ENCODE measurements around the gene SLC5A12. TPM values are rescaled to one million over a fixed set of nuclear protein-coding genes. Genes with fewer than 3 reads are reported as not detected.

The SLC5A12 gene
- total and polyA plus RNA-seq, 10 of the 15 experiments (the other 5 are each of a cell fraction or from before 2014, with no cell fraction given), result 0.06 to 0.15 TPM; not detected in 8

GRCh38 chr11:26749927-26750326, 28.1 kb upstream of the SLC5A12 start:
- FAIRE-seq, result no peak
- CTCF ChIA-PET, result interaction anchor here (1.9 kb wide), 1 partner anchor 12 kb away, joined by 4 read pairs; no protein-coding TSS in a partner anchor
- H3K4me2 ChIP-seq (ENCODE audit: control insufficient read depth, insufficient read depth), result no peak overlapping the region
- H3K9ac ChIP-seq (ENCODE audit: control insufficient read depth, insufficient read depth, low read length), result no peak overlapping the region
- no peak for DNase-seq (ENCODE audit: low read depth, low spot score)
- RAD21 ChIA-PET (ENCODE audit: unreplicated experiment), result no interaction called here
- in situ Hi-C loops (cut with MboI), result no loop called here
- POLR2A ChIA-PET, result no interaction called here
- H3K4me1 ChIP-seq (ENCODE audit: control insufficient read depth, insufficient read depth, low read length), result no peaks in the 10 kb centered on the region
- no peaks in the 10 kb centered on the region for H4K20me1 ChIP-seq (ENCODE audit: control insufficient read depth, insufficient read depth)
- no TSS peak for BruUV-seq (replicated peaks)
- H3K9me3 ChIP-seq (replicated peaks; ENCODE audit: control insufficient read depth, insufficient read depth, low read length), result no peaks in the 10 kb centered on the region
- SMC1A ChIA-PET (ENCODE audit: uncharacterized antibody, unreplicated experiment), result interaction anchor here (0.6 to 1.2 kb wide), 3 partner anchors 12 to 374 kb away, joined by 3 to 4 read pairs (median 3); no protein-coding TSS in a partner anchor
- H3K36me3 ChIP-seq (ENCODE audit: control insufficient read depth in 2 of 2, insufficient read depth in 2 of 2, low read length in 1 of 2), result no peaks in the 10 kb centered on the region
- no peak overlapping the region for H3K4me3 ChIP-seq
- no peak for ATAC-seq
- no peak overlapping the region for H2AFZ ChIP-seq (ENCODE audit: control insufficient read depth, low read depth, low read length)
- H3K27me3 ChIP-seq (replicated peaks in 1 of 2; ENCODE audit: control insufficient read depth in 2 of 2, insufficient read depth in 2 of 2, low read length in 1 of 2), result 0 out of 4 replicates have a peak, but pooled peaks cover 0 to 2% of the 10 kb centered on the region in 2 experiments
- H3K79me2 ChIP-seq (ENCODE audit: control insufficient read depth, insufficient read depth, low read length), result no peaks in the 10 kb centered on the region
- no peak overlapping the region for H3K27ac ChIP-seq (ENCODE audit: control insufficient read depth, insufficient read depth)
- intact Hi-C loops (cut with micrococcal nuclease; ENCODE audit: unreplicated experiment), result loop anchor here (2.0 to 10.0 kb wide), 4 partner anchors 375 to 737 kb away; no protein-coding TSS in a partner anchor
- TF ChIP-seq, protein P1, sequence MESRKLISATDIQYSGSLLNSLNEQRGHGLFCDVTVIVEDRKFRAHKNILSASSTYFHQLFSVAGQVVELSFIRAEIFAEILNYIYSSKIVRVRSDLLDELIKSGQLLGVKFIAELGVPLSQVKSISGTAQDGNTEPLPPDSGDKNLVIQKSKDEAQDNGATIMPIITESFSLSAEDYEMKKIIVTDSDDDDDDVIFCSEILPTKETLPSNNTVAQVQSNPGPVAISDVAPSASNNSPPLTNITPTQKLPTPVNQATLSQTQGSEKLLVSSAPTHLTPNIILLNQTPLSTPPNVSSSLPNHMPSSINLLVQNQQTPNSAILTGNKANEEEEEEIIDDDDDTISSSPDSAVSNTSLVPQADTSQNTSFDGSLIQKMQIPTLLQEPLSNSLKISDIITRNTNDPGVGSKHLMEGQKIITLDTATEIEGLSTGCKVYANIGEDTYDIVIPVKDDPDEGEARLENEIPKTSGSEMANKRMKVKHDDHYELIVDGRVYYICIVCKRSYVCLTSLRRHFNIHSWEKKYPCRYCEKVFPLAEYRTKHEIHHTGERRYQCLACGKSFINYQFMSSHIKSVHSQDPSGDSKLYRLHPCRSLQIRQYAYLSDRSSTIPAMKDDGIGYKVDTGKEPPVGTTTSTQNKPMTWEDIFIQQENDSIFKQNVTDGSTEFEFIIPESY (IDR thresholded peaks at IDR 0.05), result no peak
- no peak for TF ChIP-seq ZSCAN29 (IDR thresholded peaks at IDR 0.05)
- no peak for TF ChIP-seq NR2C2 (IDR thresholded peaks at IDR 0.05; ENCODE audit: borderline replicate concordance, control insufficient read depth, insufficient read length, low read depth)
- TF ChIP-seq GATAD2B (conservative IDR thresholded peaks at IDR 0.05; ENCODE audit: low read depth), result no peak
- TF ChIP-seq JUND (IDR thresholded peaks at IDR 0.05; ENCODE audit: low read depth, low read length), result no peak
- no peak for TF ChIP-seq NBN (IDR thresholded peaks at IDR 0.05)
- TF ChIP-seq, protein P2, sequence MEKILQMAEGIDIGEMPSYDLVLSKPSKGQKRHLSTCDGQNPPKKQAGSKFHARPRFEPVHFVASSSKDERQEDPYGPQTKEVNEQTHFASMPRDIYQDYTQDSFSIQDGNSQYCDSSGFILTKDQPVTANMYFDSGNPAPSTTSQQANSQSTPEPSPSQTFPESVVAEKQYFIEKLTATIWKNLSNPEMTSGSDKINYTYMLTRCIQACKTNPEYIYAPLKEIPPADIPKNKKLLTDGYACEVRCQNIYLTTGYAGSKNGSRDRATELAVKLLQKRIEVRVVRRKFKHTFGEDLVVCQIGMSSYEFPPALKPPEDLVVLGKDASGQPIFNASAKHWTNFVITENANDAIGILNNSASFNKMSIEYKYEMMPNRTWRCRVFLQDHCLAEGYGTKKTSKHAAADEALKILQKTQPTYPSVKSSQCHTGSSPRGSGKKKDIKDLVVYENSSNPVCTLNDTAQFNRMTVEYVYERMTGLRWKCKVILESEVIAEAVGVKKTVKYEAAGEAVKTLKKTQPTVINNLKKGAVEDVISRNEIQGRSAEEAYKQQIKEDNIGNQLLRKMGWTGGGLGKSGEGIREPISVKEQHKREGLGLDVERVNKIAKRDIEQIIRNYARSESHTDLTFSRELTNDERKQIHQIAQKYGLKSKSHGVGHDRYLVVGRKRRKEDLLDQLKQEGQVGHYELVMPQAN (conservative IDR thresholded peaks at IDR 0.05), result no peak
- TF ChIP-seq BCL3 (IDR thresholded peaks at IDR 0.05; ENCODE audit: borderline replicate concordance, insufficient read depth, low read depth, low read length, poor library complexity, severe bottlenecking), result no peak
- TF ChIP-seq ZNF687 (IDR thresholded peaks at IDR 0.05), result no peak
- no peak for TF ChIP-seq E2F8 (IDR thresholded peaks at IDR 0.05; ENCODE audit: low read depth, partially characterized antibody)
- no peak for TF ChIP-seq ZNF384 (IDR thresholded peaks at IDR 0.05; ENCODE audit: borderline replicate concordance, low read depth, low read length)

Data from GM12878 (cell line).